Pancreas (tissue), 10 donors: ENCODE results near the gene FTCDNL1. TPM values are rescaled to one million over a fixed set of nuclear protein-coding genes. Genes with fewer than 3 reads are reported as not detected.

Experiments used
- ATAC-seq, 4 donors: fragments of 200-7000 bp; cut with Tn5 transposase; one replicate each; pipeline versions ENCODE4 v1.8.0 to v1.9.1; 2020; ENCODE audit warnings: mild to moderate bottlenecking in 4 of 4, moderate library complexity in 4 of 4
- DNase-seq, 6 donors: peaks; one replicate each; pipeline ENCODE4 v3.0.0-alpha.2; 2020
- FAIRE-seq: peaks from 2 replicates; lab custom pipeline; 2012; peaks lifted over from hg19 to GRCh38; lab: Jason Lieb, UNC
- H3K27ac ChIP-seq, 4 donors: fragments of 200-600 bp; sonication (generic); 1 replicate in 3 of 4; 2 replicates in 1 of 4; pipeline versions ENCODE4 v1.5.0 to v1.8.0; 2020
- H3K27me3 ChIP-seq, 4 donors: fragments of 200-600 bp; one replicate each; pipeline ENCODE4 v1.8.0; 2021
- H3K36me3 ChIP-seq, 3 donors: fragments of 200-600 bp; sonication (generic) in 1 of 3; one replicate each; pipeline versions ENCODE4 v1.5.0 to v1.8.0; 2020 to 2021
- H3K4me1 ChIP-seq, 3 donors: fragments of 200-600 bp; one replicate each; pipeline ENCODE4 v1.8.0; 2021
- H3K4me3 ChIP-seq, 4 donors: fragments of 200-600 bp; sonication (generic) in 2 of 4; one replicate each; pipeline versions ENCODE4 v1.5.0 to v1.8.0; 2020 to 2021
- H3K9me3 ChIP-seq, 4 donors: fragments of 200-600 bp; one replicate each; pipeline ENCODE4 v1.8.0; 2021
- CTCF ChIP-seq, 4 donors: fragments of 200-600 bp; sonication (generic) in 3 of 4; IDR thresholded peaks; one replicate each; pipeline versions ENCODE4 v1.5.0 to v1.8.0; 2021; ENCODE audit warnings: antibody characterized with exemption in 4 of 4
- WGBS, 2 donors: extraction: QIAGEN DNeasy Blood & Tissue Kit; methylation state at CpG; one replicate each; pipeline ENCODE4 v1.1.7; 2013; 5-methylcytosine and 5-hydroxymethylcytosine counted together
- intact Hi-C, 3 donors: fragments of 100-400 bp; cut with DNase I; formaldehyde crosslinking; loops; one replicate each; pipeline versions ENCODE4 v1.11.1 to v1.14.2; 2022
- polyA plus RNA-seq, 2 donors: library from polyadenylated mRNA; stranded (reverse); fragments of 200-250 nt; gene quantifications; one replicate each; pipeline ENCODE4 v1.2.3, GENCODE V29; 2013
- total RNA-seq, 6 donors: library from RNA; stranded (reverse); fragmentation: NEBNext Ultra II Directional in 4 of 6; extraction: Animal tissue kit (Norgen Biotek cat#: 25700) in 4 of 6; gene quantifications; one replicate each; pipeline versions ENCODE4 v1.2.1 to v1.2.4, GENCODE V29; 2021 to 2023
- donor health status: healthy with polysubstance abuse.
- donor health status: DM: no; HTN: no; CAD: no; lungs with moderate emphysema.
- donor health status: DM: no; HTN: no; CAD: no.
- donor health status: control.
- donor health status: control.
- donor health status: Bipolar disorder and iron deficiency.
- donor health status: DM: yes; HTN: yes; CAD: no.
- donor health status: DM: no; HTN: no; CAD: no.
- donor health status: DM: no; HTN: no; CAD: no.
- donor health status: DM: yes; HTN: yes; CAD: no.

FTCDNL1 gene
- total and polyA plus RNA-seq, 8 donors: 0.53 to 3.2 (median 1.4) TPM

- intact Hi-C loops: no loop called here
- DNase-seq (no peak), FAIRE-seq (no peak), ATAC-seq (no peak)
- no peaks in the 10 kb centered on the region for H3K36me3 ChIP-seq
- no peak for TF ChIP-seq CTCF (IDR thresholded peaks at IDR 0.05)
- H3K4me3 ChIP-seq: no peak overlapping the region
- no peaks in the 10 kb centered on the region for H3K9me3 ChIP-seq
- no peak overlapping the region for H3K27ac ChIP-seq
- 82 to 85% methylated on average over 8 of the region's 8 CpGs for WGBS, 2 donors
- H3K27me3 ChIP-seq: no peaks in the 10 kb centered on the region
- no peaks in the 10 kb centered on the region for H3K4me1 ChIP-seq
These were observed 38.5 kb downstream of the FTCDNL1 start for GRCh38 chr2:199812493-199812892.

GRCh38 chr2:199811346-199811745 lies 39.6 kb downstream of the FTCDNL1 start:
- Histone ChIP-seq H3K36me3 (no peaks in the 10 kb centered on the region), H3K9me3 (no peaks in the 10 kb centered on the region), H3K4me3 (no peak overlapping the region), H3K27me3 (no peaks in the 10 kb centered on the region), H3K27ac (no peak overlapping the region), H3K4me1 (no peaks in the 10 kb centered on the region)
- no peak for TF ChIP-seq CTCF (IDR thresholded peaks at IDR 0.05)
- ATAC-seq (no peak), DNase-seq (no peak), FAIRE-seq (no peak)
- 85 to 90% methylated on average over 2 of the region's 2 CpGs for WGBS, 2 donors
- intact Hi-C loops: no loop called here

- ATAC-seq: no peak
- H3K27ac ChIP-seq: no peak overlapping the region
- H3K9me3 ChIP-seq: no peaks in the 10 kb centered on the region
- TF ChIP-seq CTCF (IDR thresholded peaks at IDR 0.05): no peak
- H3K4me3 ChIP-seq: no peak overlapping the region
- no peaks in the 10 kb centered on the region for H3K4me1 ChIP-seq
- intact Hi-C loops: no loop called here
- no peak for DNase-seq
- 81 to 92% methylated on average over 7 of the region's 7 CpGs for WGBS, 2 donors
- no peaks in the 10 kb centered on the region for H3K36me3 ChIP-seq
- no peak for FAIRE-seq
- H3K27me3 ChIP-seq: no peaks in the 10 kb centered on the region
These were observed 40.4 kb downstream of the FTCDNL1 start for GRCh38 chr2:199810422-199811171.

GRCh38 chr2:199807966-199808365 lies 43.0 kb downstream of the FTCDNL1 start:
- no peak for FAIRE-seq
- intact Hi-C loops: no loop called here
- no peak for DNase-seq

More at GRCh38 chr2:199807966-199808365, 43.0 kb downstream of the FTCDNL1 start:
- H3K4me1 ChIP-seq: no peaks in the 10 kb centered on the region
- H3K36me3 ChIP-seq: no peaks in the 10 kb centered on the region
- ATAC-seq: no peak
- no peaks in the 10 kb centered on the region for H3K27me3 ChIP-seq
- no peaks in the 10 kb centered on the region for H3K9me3 ChIP-seq
- no peak overlapping the region for H3K27ac ChIP-seq
- H3K4me3 ChIP-seq: no peak overlapping the region
- TF ChIP-seq CTCF (IDR thresholded peaks at IDR 0.05): no peak
